ENCODE measurements around the gene ABCB10.

Gene ABCB10

GRCh38 chr1:229570891-229571516 is 12.5 kb upstream of the ABCB10 start:
- no peak overlapping the region for H3K4me2 ChIP-seq (ENCODE audit: low read length)
- no peaks in the 10 kb centered on the region for H4K20me1 ChIP-seq (ENCODE audit: control insufficient read depth, insufficient read depth, low read depth, low read length)
- peaks cover 23% of the 10 kb centered on the region for H3K4me1 ChIP-seq (ENCODE audit: control insufficient read depth, low read length)
- TF ChIP-seq CTCF (IDR thresholded peaks at IDR 0.05; ENCODE audit: low read depth, low read length, poor library complexity, severe bottlenecking), result no peak
- TF ChIP-seq EZH2phosphoT487 (IDR thresholded peaks at IDR 0.05; ENCODE audit: borderline replicate concordance, low read length), result no peak
- no peaks in the 10 kb centered on the region for H3F3A ChIP-seq (ENCODE audit: control insufficient read depth, insufficient read depth)
- H3K27ac ChIP-seq (ENCODE audit: low read depth, low read length), result no peak overlapping the region
- no peaks in the 10 kb centered on the region for H3K79me2 ChIP-seq (ENCODE audit: control insufficient read depth, low read length)
- no peak overlapping the region for H3K4me3 ChIP-seq (ENCODE audit: low read length)
- H3K36me3 ChIP-seq (ENCODE audit: control insufficient read depth, low read length), result no peaks in the 10 kb centered on the region
- no peaks in the 10 kb centered on the region for H3K27me3 ChIP-seq (ENCODE audit: control insufficient read depth, low read length)
- no peaks in the 10 kb centered on the region for H3K9me2 ChIP-seq (replicated peaks; ENCODE audit: control insufficient read depth, low read length)
- no peaks in the 10 kb centered on the region for H3K9me3 ChIP-seq (ENCODE audit: control insufficient read depth, insufficient read depth, low read length)

- Histone ChIP-seq H3F3A (ENCODE audit: control insufficient read depth, insufficient read depth) (no peaks in the 10 kb centered on the region), H3K4me2 (ENCODE audit: low read length) (no peak overlapping the region), H3K9me3 (ENCODE audit: control insufficient read depth, insufficient read depth, low read length) (no peaks in the 10 kb centered on the region), H3K79me2 (ENCODE audit: control insufficient read depth, low read length) (no peaks in the 10 kb centered on the region), H4K20me1 (ENCODE audit: control insufficient read depth, insufficient read depth, low read depth, low read length) (no peaks in the 10 kb centered on the region), H3K27me3 (ENCODE audit: control insufficient read depth, low read length) (no peaks in the 10 kb centered on the region), H3K36me3 (ENCODE audit: control insufficient read depth, low read length) (no peaks in the 10 kb centered on the region), H3K27ac (ENCODE audit: low read depth, low read length) (no peak overlapping the region), H3K4me3 (ENCODE audit: low read length) (no peak overlapping the region), H3K4me1 (ENCODE audit: control insufficient read depth, low read length) (peaks cover 23% of the 10 kb centered on the region), H3K9me2 (replicated peaks; ENCODE audit: control insufficient read depth, low read length) (no peaks in the 10 kb centered on the region)
- no peak for TF ChIP-seq CTCF (IDR thresholded peaks at IDR 0.05; ENCODE audit: low read depth, low read length, poor library complexity, severe bottlenecking)
- TF ChIP-seq EZH2phosphoT487 (IDR thresholded peaks at IDR 0.05; ENCODE audit: borderline replicate concordance, low read length), result no peak
Measured at GRCh38 chr1:229570305-229570704, 11.8 kb upstream of the ABCB10 start.

- Histone ChIP-seq H3F3A (ENCODE audit: control insufficient read depth, insufficient read depth) (peaks cover 3% of the 10 kb centered on the region), H3K27ac (ENCODE audit: low read depth, low read length) (no peak overlapping the region), H4K20me1 (ENCODE audit: control insufficient read depth, insufficient read depth, low read depth, low read length) (no peaks in the 10 kb centered on the region), H3K27me3 (ENCODE audit: control insufficient read depth, low read length) (no peaks in the 10 kb centered on the region), H3K4me2 (ENCODE audit: low read length) (no peak overlapping the region), H3K9me2 (replicated peaks; ENCODE audit: control insufficient read depth, low read length) (no peaks in the 10 kb centered on the region), H3K4me3 (ENCODE audit: low read length) (no peak overlapping the region), H3K4me1 (ENCODE audit: control insufficient read depth, low read length) (peaks cover 28% of the 10 kb centered on the region), H3K9me3 (ENCODE audit: control insufficient read depth, insufficient read depth, low read length) (no peaks in the 10 kb centered on the region), H3K36me3 (ENCODE audit: control insufficient read depth, low read length) (no peaks in the 10 kb centered on the region), H3K79me2 (ENCODE audit: control insufficient read depth, low read length) (no peaks in the 10 kb centered on the region)
- TF ChIP-seq EZH2phosphoT487 (IDR thresholded peaks at IDR 0.05; ENCODE audit: borderline replicate concordance, low read length) (no peak), CTCF (IDR thresholded peaks at IDR 0.05; ENCODE audit: low read depth, low read length, poor library complexity, severe bottlenecking) (no peak)
Measured at GRCh38 chr1:229567109-229567868, 8.8 kb upstream of the ABCB10 start.
